HL-60 (cell line): ENCODE results near the gene KCNH1.

Experiments used
- CTCF ChIP-seq: IDR thresholded peaks from one replicate; pipeline ENCODE4 v1.5.1; 2011; ENCODE audit warnings: low read length, control low read depth, inconsistent platforms; ENCODE audit not compliant: insufficient read depth
- GABPA ChIP-seq: IDR thresholded peaks from 2 replicates; pipeline ENCODE4 v1.6.1; 2012; ENCODE audit warnings: low read depth
- POLR2AphosphoS5 ChIP-seq: IDR thresholded peaks from 2 replicates; pipeline ENCODE4 v1.6.1; 2012; ENCODE audit warnings: low read depth
- REST ChIP-seq: IDR thresholded peaks from 2 replicates; pipeline ENCODE4 v1.6.1; 2012; ENCODE audit warnings: low read depth; ENCODE audit not compliant: insufficient replicate concordance

GRCh38 chr1:210770396-210770984 is 363.5 kb downstream of the KCNH1 start:
- no peak for TF ChIP-seq CTCF
- TF ChIP-seq REST, result no peak
- TF ChIP-seq POLR2AphosphoS5, result no peak
- no peak for TF ChIP-seq GABPA
